Skeletal muscle satellite cell (primary cell): ENCODE results near the gene ALPK3.

Experiments used
- H3K27me3 ChIP-seq: 2 replicates; pipeline ENCODE4 v1.7.0; 2013; ENCODE audit warnings: low read length; ENCODE audit not compliant: control insufficient read depth, insufficient read depth
- H3K36me3 ChIP-seq: 2 replicates; pipeline ENCODE4 v1.7.0; 2013; ENCODE audit warnings: mild to moderate bottlenecking, control low read depth, low read length; ENCODE audit not compliant: insufficient read depth
- H3K4me1 ChIP-seq: 2 replicates; pipeline ENCODE4 v1.7.0; 2013; ENCODE audit warnings: low read length; ENCODE audit not compliant: control insufficient read depth, insufficient read depth
- H3K4me2 ChIP-seq: 2 replicates; pipeline ENCODE4 v1.7.0; 2013; ENCODE audit warnings: mild to moderate bottlenecking, low read length
- H3K4me3 ChIP-seq: 2 replicates; pipeline ENCODE4 v1.7.0; 2013; ENCODE audit warnings: low read length
- H3K9ac ChIP-seq: 2 replicates; pipeline ENCODE4 v1.7.0; 2013; ENCODE audit warnings: mild to moderate bottlenecking, low read depth, low read length, moderate library complexity
- H3K9me3 ChIP-seq: replicated peaks from 2 replicates; pipeline ENCODE4 v1.7.0; 2013; ENCODE audit warnings: mild to moderate bottlenecking, control low read depth, low read length

The ALPK3 gene

GRCh38 chr15:84855765-84856164, 38.6 kb downstream of the ALPK3 start:
- Histone ChIP-seq H3K9ac (no peak overlapping the region), H3K36me3 (no peaks in the 10 kb centered on the region), H3K4me1 (no peaks in the 10 kb centered on the region), H3K4me2 (no peak overlapping the region), H3K4me3 (no peak overlapping the region), H3K27me3 (no peaks in the 10 kb centered on the region), H3K9me3 (no peaks in the 10 kb centered on the region)

GRCh38 chr15:84856731-84857417, 39.7 kb downstream of the ALPK3 start:
- H3K4me3 ChIP-seq = no peak overlapping the region
- no peak overlapping the region for H3K9ac ChIP-seq
- H3K27me3 ChIP-seq = no peaks in the 10 kb centered on the region
- no peak overlapping the region for H3K4me2 ChIP-seq
- H3K36me3 ChIP-seq = no peaks in the 10 kb centered on the region
- no peaks in the 10 kb centered on the region for H3K9me3 ChIP-seq
- H3K4me1 ChIP-seq = no peaks in the 10 kb centered on the region

GRCh38 chr15:84857418-84858004, 40.4 kb downstream of the ALPK3 start:
- no peaks in the 10 kb centered on the region for H3K4me1 ChIP-seq
- no peaks in the 10 kb centered on the region for H3K9me3 ChIP-seq
- no peak overlapping the region for H3K4me2 ChIP-seq
- H3K9ac ChIP-seq = no peak overlapping the region
- no peak overlapping the region for H3K4me3 ChIP-seq
- no peaks in the 10 kb centered on the region for H3K27me3 ChIP-seq
- H3K36me3 ChIP-seq = no peaks in the 10 kb centered on the region

GRCh38 chr15:84858231-84858630, 41.1 kb downstream of the ALPK3 start:
- no peaks in the 10 kb centered on the region for H3K4me1 ChIP-seq
- no peaks in the 10 kb centered on the region for H3K36me3 ChIP-seq
- H3K9ac ChIP-seq = no peak overlapping the region
- no peak overlapping the region for H3K4me3 ChIP-seq
- H3K27me3 ChIP-seq = no peaks in the 10 kb centered on the region
- no peak overlapping the region for H3K4me2 ChIP-seq
- no peaks in the 10 kb centered on the region for H3K9me3 ChIP-seq

GRCh38 chr15:84859144-84859543, 42.0 kb downstream of the ALPK3 start:
- Histone ChIP-seq H3K27me3 (no peaks in the 10 kb centered on the region), H3K9ac (no peak overlapping the region), H3K4me1 (no peaks in the 10 kb centered on the region), H3K4me2 (no peak overlapping the region), H3K36me3 (no peaks in the 10 kb centered on the region), H3K9me3 (no peaks in the 10 kb centered on the region), H3K4me3 (no peak overlapping the region)

- Histone ChIP-seq H3K27me3 (no peaks in the 10 kb centered on the region), H3K4me1 (no peaks in the 10 kb centered on the region), H3K9me3 (no peaks in the 10 kb centered on the region), H3K4me3 (no peak overlapping the region), H3K4me2 (no peak overlapping the region), H3K36me3 (no peaks in the 10 kb centered on the region), H3K9ac (no peak overlapping the region)
These were observed 42.5 kb downstream of the ALPK3 start for GRCh38 chr15:84859651-84860050.

GRCh38 chr15:84861781-84862180, 44.6 kb downstream of the ALPK3 start:
- no peaks in the 10 kb centered on the region for H3K36me3 ChIP-seq
- no peak overlapping the region for H3K4me2 ChIP-seq
- H3K4me3 ChIP-seq = no peak overlapping the region
- H3K9ac ChIP-seq = no peak overlapping the region
- H3K4me1 ChIP-seq = no peaks in the 10 kb centered on the region
- no peaks in the 10 kb centered on the region for H3K9me3 ChIP-seq
- no peaks in the 10 kb centered on the region for H3K27me3 ChIP-seq

- no peaks in the 10 kb centered on the region for H3K36me3 ChIP-seq
- H3K4me3 ChIP-seq = no peak overlapping the region
- no peak overlapping the region for H3K9ac ChIP-seq
- no peaks in the 10 kb centered on the region for H3K27me3 ChIP-seq
- H3K4me2 ChIP-seq = no peak overlapping the region
- no peaks in the 10 kb centered on the region for H3K9me3 ChIP-seq
- H3K4me1 ChIP-seq = no peaks in the 10 kb centered on the region
These were observed 45.2 kb downstream of the ALPK3 start for GRCh38 chr15:84862214-84862975.

GRCh38 chr15:84863565-84864443, 46.6 kb downstream of the ALPK3 start:
- Histone ChIP-seq H3K4me1 (no peaks in the 10 kb centered on the region), H3K27me3 (no peaks in the 10 kb centered on the region), H3K4me2 (no peak overlapping the region), H3K9me3 (no peaks in the 10 kb centered on the region), H3K4me3 (no peak overlapping the region), H3K36me3 (no peaks in the 10 kb centered on the region), H3K9ac (no peak overlapping the region)

GRCh38 chr15:84864444-84864795, 47.3 kb downstream of the ALPK3 start:
- H3K4me1 ChIP-seq = no peaks in the 10 kb centered on the region
- H3K36me3 ChIP-seq = no peaks in the 10 kb centered on the region
- H3K9me3 ChIP-seq = no peaks in the 10 kb centered on the region
- H3K4me2 ChIP-seq = no peak overlapping the region
- H3K9ac ChIP-seq = no peak overlapping the region
- H3K4me3 ChIP-seq = no peak overlapping the region
- H3K27me3 ChIP-seq = no peaks in the 10 kb centered on the region

- Histone ChIP-seq H3K9me3 (no peaks in the 10 kb centered on the region), H3K4me1 (no peaks in the 10 kb centered on the region), H3K4me2 (no peak overlapping the region), H3K4me3 (no peak overlapping the region), H3K36me3 (no peaks in the 10 kb centered on the region), H3K27me3 (no peaks in the 10 kb centered on the region), H3K9ac (no peak overlapping the region)
These were observed 48.0 kb downstream of the ALPK3 start for GRCh38 chr15:84865074-84865569.
